ENCODE measurements around the gene INPP4B.

The INPP4B gene

GRCh38 chr4:142129931-142130330, 716.2 kb downstream of the INPP4B start:
- no peak for DNase-seq (ENCODE audit: low read depth)

- no peak for DNase-seq (ENCODE audit: low read depth)
Observed at GRCh38 chr4:142129473-142129872, 716.6 kb downstream of the INPP4B start.

GRCh38 chr4:142128529-142128928, 717.6 kb downstream of the INPP4B start:
- no peak for DNase-seq (ENCODE audit: low read depth)

GRCh38 chr4:142126890-142127497, 719.1 kb downstream of the INPP4B start:
- no peak for DNase-seq (ENCODE audit: low read depth)

GRCh38 chr4:142124874-142125273, 721.2 kb downstream of the INPP4B start:
- DNase-seq (ENCODE audit: low read depth), result no peak

GRCh38 chr4:142121448-142122350, 724.4 kb downstream of the INPP4B start:
- DNase-seq (ENCODE audit: low read depth), result no peak

- no peak for DNase-seq (ENCODE audit: low read depth)
Observed at GRCh38 chr4:142120921-142121320, 725.2 kb downstream of the INPP4B start.

- DNase-seq (ENCODE audit: low read depth), result no peak
Observed at GRCh38 chr4:142112451-142112850, 733.6 kb downstream of the INPP4B start.

GRCh38 chr4:142110136-142110535, 736.0 kb downstream of the INPP4B start:
- DNase-seq (ENCODE audit: low read depth), result no peak

- DNase-seq (ENCODE audit: low read depth), result no peak
Observed at GRCh38 chr4:142104041-142104440, 742.1 kb downstream of the INPP4B start.

GRCh38 chr4:142101401-142101800, 744.7 kb downstream of the INPP4B start:
- no peak for DNase-seq (ENCODE audit: low read depth)

GRCh38 chr4:142100941-142101340, 745.2 kb downstream of the INPP4B start:
- DNase-seq (ENCODE audit: low read depth), result no peak

- DNase-seq (ENCODE audit: low read depth), result no peak
Observed at GRCh38 chr4:142098900-142099545, 747.1 kb downstream of the INPP4B start.

GRCh38 chr4:142098380-142098779, 747.7 kb downstream of the INPP4B start:
- DNase-seq (ENCODE audit: low read depth), result no peak

- no peak for DNase-seq (ENCODE audit: low read depth)
Observed at GRCh38 chr4:142097015-142097414, 749.1 kb downstream of the INPP4B start.

GRCh38 chr4:142095886-142096605, 750.1 kb downstream of the INPP4B start:
- no peak for DNase-seq (ENCODE audit: low read depth)

GRCh38 chr4:142092941-142093340, 753.2 kb downstream of the INPP4B start:
- DNase-seq (ENCODE audit: low read depth), result no peak

GRCh38 chr4:142091691-142092182, 754.4 kb downstream of the INPP4B start:
- DNase-seq (ENCODE audit: low read depth), result no peak

GRCh38 chr4:142091085-142091513, 755.0 kb downstream of the INPP4B start:
- DNase-seq (ENCODE audit: low read depth), result no peak

GRCh38 chr4:142088906-142089305, 757.2 kb downstream of the INPP4B start:
- DNase-seq (ENCODE audit: low read depth), result no peak

GRCh38 chr4:142085513-142086292, 760.4 kb downstream of the INPP4B start:
- DNase-seq (ENCODE audit: low read depth), result no peak
